ENCODE measurements around the gene ATF1.

Gene ATF1

GRCh38 chr12:50725011-50725942 lies 38.6 kb upstream of the ATF1 start:
- DNase-seq (ENCODE audit: low spot score) = no peak
- in situ Hi-C loops (cut with MboI; ENCODE audit: low sequenced_read_pairs, unreplicated experiment) = no loop called here
- no peak for TF ChIP-seq CTCF (IDR thresholded peaks at IDR 0.05; ENCODE audit: borderline replicate concordance, control extremely low read depth, extremely low read depth, insufficient read depth, missing control alignments)

- no peak for DNase-seq (ENCODE audit: low spot score)
- in situ Hi-C loops (cut with MboI; ENCODE audit: low sequenced_read_pairs, unreplicated experiment) = no loop called here
- no peak for TF ChIP-seq CTCF (IDR thresholded peaks at IDR 0.05; ENCODE audit: borderline replicate concordance, control extremely low read depth, extremely low read depth, insufficient read depth, missing control alignments)
Measured at GRCh38 chr12:50727466-50727865, 36.4 kb upstream of the ATF1 start.

- no peak for DNase-seq (ENCODE audit: low spot score)
- no peak for TF ChIP-seq CTCF (IDR thresholded peaks at IDR 0.05; ENCODE audit: borderline replicate concordance, control extremely low read depth, extremely low read depth, insufficient read depth, missing control alignments)
- in situ Hi-C loops (cut with MboI; ENCODE audit: low sequenced_read_pairs, unreplicated experiment) = no loop called here
Measured at GRCh38 chr12:50728417-50728816, 35.5 kb upstream of the ATF1 start.

GRCh38 chr12:50728841-50729240 lies 35.1 kb upstream of the ATF1 start:
- in situ Hi-C loops (cut with MboI; ENCODE audit: low sequenced_read_pairs, unreplicated experiment) = no loop called here
- DNase-seq (ENCODE audit: low spot score) = no peak
- TF ChIP-seq CTCF (IDR thresholded peaks at IDR 0.05; ENCODE audit: borderline replicate concordance, control extremely low read depth, extremely low read depth, insufficient read depth, missing control alignments) = no peak

GRCh38 chr12:50732591-50732990 lies 31.3 kb upstream of the ATF1 start:
- no peak for DNase-seq (ENCODE audit: low spot score)
- TF ChIP-seq CTCF (IDR thresholded peaks at IDR 0.05; ENCODE audit: borderline replicate concordance, control extremely low read depth, extremely low read depth, insufficient read depth, missing control alignments) = no peak
- in situ Hi-C loops (cut with MboI; ENCODE audit: low sequenced_read_pairs, unreplicated experiment) = no loop called here

- no peak for DNase-seq (ENCODE audit: low spot score)
- in situ Hi-C loops (cut with MboI; ENCODE audit: low sequenced_read_pairs, unreplicated experiment) = no loop called here
- TF ChIP-seq CTCF (IDR thresholded peaks at IDR 0.05; ENCODE audit: borderline replicate concordance, control extremely low read depth, extremely low read depth, insufficient read depth, missing control alignments) = no peak
Measured at GRCh38 chr12:50733706-50734105, 30.2 kb upstream of the ATF1 start.
